ENCODE measurements around the gene LHFPL6. TPM values are rescaled to one million over a fixed set of nuclear protein-coding genes. Genes with fewer than 3 reads are reported as not detected.

LHFPL6 gene
- total RNA-seq, 1 donor: 57.9 TPM

- no peak for DNase-seq (ENCODE audit: low read depth)
Observed at GRCh38 chr13:39604756-39605155, 1.8 kb upstream of the LHFPL6 start.

GRCh38 chr13:39603424-39603947 is 493 bp upstream of the LHFPL6 start:
- peak overlapping the region; percentile 84 for H3K4me3 ChIP-seq (ENCODE audit: low read depth, low read length)
- DNase-seq (ENCODE audit: low read depth): peak; percentile 50
- TF ChIP-seq CTCF (IDR thresholded peaks at IDR 0.05; ENCODE audit: insufficient read depth, low read depth, low read length): no peak

More at GRCh38 chr13:39604756-39605155, 1.8 kb upstream of the LHFPL6 start:
- TF ChIP-seq CTCF (IDR thresholded peaks at IDR 0.05; ENCODE audit: insufficient read depth, low read depth, low read length): no peak
- no peak overlapping the region for H3K4me3 ChIP-seq (ENCODE audit: low read depth, low read length)

- no peak for DNase-seq (ENCODE audit: low read depth)
- H3K4me3 ChIP-seq (ENCODE audit: low read depth, low read length): peak overlapping the region; percentile 84
- TF ChIP-seq CTCF (IDR thresholded peaks at IDR 0.05; ENCODE audit: insufficient read depth, low read depth, low read length): no peak
Observed at GRCh38 chr13:39602277-39602613, 748 bp downstream of the LHFPL6 start.

GRCh38 chr13:39601636-39602035 is 1.4 kb downstream of the LHFPL6 start:
- no peak for DNase-seq (ENCODE audit: low read depth)
- no peak for TF ChIP-seq CTCF (IDR thresholded peaks at IDR 0.05; ENCODE audit: insufficient read depth, low read depth, low read length)
- peak overlapping the region; percentile 84 for H3K4me3 ChIP-seq (ENCODE audit: low read depth, low read length)

GRCh38 chr13:39600766-39601165 is 2.2 kb downstream of the LHFPL6 start:
- DNase-seq (ENCODE audit: low read depth): no peak
- peak; percentile 20 for TF ChIP-seq CTCF (IDR thresholded peaks at IDR 0.05; ENCODE audit: insufficient read depth, low read depth, low read length)
- H3K4me3 ChIP-seq (ENCODE audit: low read depth, low read length): no peak overlapping the region

GRCh38 chr13:39599842-39600241 is 3.2 kb downstream of the LHFPL6 start:
- peak; percentile 76 for DNase-seq (ENCODE audit: low read depth)
- H3K4me3 ChIP-seq (ENCODE audit: low read depth, low read length): no peak overlapping the region
- TF ChIP-seq CTCF (IDR thresholded peaks at IDR 0.05; ENCODE audit: insufficient read depth, low read depth, low read length): no peak

- H3K4me3 ChIP-seq (ENCODE audit: low read depth, low read length): peak overlapping the region; percentile 8
- TF ChIP-seq CTCF (IDR thresholded peaks at IDR 0.05; ENCODE audit: insufficient read depth, low read depth, low read length): no peak
- no peak for DNase-seq (ENCODE audit: low read depth)
Observed at GRCh38 chr13:39599012-39599411, 4.0 kb downstream of the LHFPL6 start.

Data from fibroblast of villous mesenchyme (primary cell).